ENCODE measurements around the gene RPGR.

DNA sequence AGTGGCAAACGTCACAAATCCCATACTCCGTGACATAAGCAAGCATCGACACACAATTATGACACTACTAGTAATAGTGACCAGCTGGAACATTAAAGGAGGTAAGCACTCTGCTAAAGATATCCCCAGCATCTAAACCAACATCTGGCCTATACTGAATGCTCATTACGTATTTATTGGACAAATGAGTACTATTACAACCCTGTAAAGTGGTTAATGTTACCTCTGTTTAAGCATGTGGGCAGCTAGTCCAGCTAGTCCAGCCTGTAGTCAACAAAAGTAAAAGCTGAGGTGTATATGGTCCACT, 419 bp upstream of the RPGR start:
- TF ChIP-seq, protein P1, sequence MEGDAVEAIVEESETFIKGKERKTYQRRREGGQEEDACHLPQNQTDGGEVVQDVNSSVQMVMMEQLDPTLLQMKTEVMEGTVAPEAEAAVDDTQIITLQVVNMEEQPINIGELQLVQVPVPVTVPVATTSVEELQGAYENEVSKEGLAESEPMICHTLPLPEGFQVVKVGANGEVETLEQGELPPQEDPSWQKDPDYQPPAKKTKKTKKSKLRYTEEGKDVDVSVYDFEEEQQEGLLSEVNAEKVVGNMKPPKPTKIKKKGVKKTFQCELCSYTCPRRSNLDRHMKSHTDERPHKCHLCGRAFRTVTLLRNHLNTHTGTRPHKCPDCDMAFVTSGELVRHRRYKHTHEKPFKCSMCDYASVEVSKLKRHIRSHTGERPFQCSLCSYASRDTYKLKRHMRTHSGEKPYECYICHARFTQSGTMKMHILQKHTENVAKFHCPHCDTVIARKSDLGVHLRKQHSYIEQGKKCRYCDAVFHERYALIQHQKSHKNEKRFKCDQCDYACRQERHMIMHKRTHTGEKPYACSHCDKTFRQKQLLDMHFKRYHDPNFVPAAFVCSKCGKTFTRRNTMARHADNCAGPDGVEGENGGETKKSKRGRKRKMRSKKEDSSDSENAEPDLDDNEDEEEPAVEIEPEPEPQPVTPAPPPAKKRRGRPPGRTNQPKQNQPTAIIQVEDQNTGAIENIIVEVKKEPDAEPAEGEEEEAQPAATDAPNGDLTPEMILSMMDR (IDR thresholded peaks at IDR 0.05) = no peak
- TF ChIP-seq POLR2AphosphoS5 (IDR thresholded peaks at IDR 0.05) (no peak), POLR2A (IDR thresholded peaks at IDR 0.05; ENCODE audit: low read depth) (no peak)

All from esophagus muscularis mucosa (tissue), 3 donors.